DMS53 treated with DMSO at 0.1 percent for 48 hours (cell line): Measurements from ENCODE around the gene MTCL1.

Experiments
- DNase-seq: peaks from one replicate; lab custom pipeline; 2025; ENCODE audit not compliant: unreplicated experiment; lab: John Stamatoyannopoulos, UW

The MTCL1 gene

GRCh38 chr18:8766559-8767293 is 61.4 kb downstream of the MTCL1 start:
- no peak for DNase-seq

DNA sequence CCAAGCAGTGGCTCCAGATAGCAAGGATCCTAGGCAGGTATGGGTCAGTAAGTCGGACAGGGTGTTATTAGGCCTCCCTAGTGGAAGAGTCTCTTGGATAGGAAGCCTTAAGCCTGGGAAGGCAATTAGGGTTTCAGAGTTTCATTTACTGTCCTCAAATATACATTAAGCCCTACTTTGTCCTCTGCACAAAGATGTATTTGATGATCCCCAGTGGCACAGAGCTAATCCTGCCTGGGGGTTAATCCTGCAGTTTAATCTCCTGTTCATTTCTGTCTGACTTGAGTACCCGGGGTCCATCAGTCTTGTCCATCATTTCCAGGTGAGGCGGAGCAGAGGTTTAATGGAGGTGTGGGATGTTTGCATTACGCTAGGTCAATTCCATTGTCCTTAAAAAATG is 62.0 kb downstream of the MTCL1 start:
- DNase-seq, result no peak

DNA sequence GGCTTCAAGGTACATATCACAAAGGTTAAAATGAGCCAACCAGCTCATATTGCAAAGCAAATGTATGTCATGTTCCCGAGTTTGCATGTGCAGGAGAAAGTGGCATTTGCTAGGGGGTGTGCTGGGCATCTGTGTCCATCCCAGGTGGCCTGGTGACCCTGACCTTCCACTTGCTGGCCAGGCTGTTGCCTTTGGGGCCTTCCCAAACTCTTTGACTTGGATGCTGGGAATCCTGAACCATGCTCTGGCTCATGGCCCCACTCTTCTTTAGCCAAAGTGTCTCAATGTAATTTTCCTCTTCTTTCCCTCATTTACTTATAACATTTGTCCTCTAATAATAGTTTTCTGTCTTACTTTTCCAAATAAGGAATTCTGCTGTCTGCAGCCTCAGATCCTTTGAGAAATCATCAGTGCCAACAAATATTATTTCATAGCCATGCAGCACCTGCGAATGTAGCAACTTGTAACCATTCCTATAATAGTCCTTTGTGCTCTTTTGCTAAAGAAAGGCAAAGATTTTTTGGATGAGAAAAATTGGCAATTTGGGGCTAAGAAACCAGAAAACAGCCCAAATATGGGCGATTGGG is 64.2 kb downstream of the MTCL1 start:
- no peak for DNase-seq

GRCh38 chr18:8770657-8771056 is 65.3 kb downstream of the MTCL1 start:
- no peak for DNase-seq

GRCh38 chr18:8771930-8772329 is 66.6 kb downstream of the MTCL1 start:
- DNase-seq, result no peak

DNA sequence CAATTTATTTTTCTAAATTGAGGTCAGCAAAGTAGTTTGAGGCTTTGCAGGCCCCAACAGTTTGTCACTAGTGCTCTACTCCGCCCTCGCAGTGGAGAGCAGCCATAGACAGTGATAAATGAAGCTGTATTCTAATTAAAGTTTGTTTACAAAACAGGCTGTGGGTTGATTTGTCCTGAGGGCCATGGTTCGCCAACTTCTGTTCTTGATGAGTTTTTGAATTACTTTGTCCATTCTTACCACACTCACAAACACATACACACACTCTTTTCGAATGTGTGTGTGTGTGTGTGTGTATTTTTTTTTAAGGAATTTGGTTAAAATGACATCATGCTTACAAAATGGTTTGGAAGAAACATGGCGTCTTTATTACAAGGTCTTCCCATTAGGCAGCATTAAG is 68.6 kb downstream of the MTCL1 start:
- DNase-seq, result no peak

DNA sequence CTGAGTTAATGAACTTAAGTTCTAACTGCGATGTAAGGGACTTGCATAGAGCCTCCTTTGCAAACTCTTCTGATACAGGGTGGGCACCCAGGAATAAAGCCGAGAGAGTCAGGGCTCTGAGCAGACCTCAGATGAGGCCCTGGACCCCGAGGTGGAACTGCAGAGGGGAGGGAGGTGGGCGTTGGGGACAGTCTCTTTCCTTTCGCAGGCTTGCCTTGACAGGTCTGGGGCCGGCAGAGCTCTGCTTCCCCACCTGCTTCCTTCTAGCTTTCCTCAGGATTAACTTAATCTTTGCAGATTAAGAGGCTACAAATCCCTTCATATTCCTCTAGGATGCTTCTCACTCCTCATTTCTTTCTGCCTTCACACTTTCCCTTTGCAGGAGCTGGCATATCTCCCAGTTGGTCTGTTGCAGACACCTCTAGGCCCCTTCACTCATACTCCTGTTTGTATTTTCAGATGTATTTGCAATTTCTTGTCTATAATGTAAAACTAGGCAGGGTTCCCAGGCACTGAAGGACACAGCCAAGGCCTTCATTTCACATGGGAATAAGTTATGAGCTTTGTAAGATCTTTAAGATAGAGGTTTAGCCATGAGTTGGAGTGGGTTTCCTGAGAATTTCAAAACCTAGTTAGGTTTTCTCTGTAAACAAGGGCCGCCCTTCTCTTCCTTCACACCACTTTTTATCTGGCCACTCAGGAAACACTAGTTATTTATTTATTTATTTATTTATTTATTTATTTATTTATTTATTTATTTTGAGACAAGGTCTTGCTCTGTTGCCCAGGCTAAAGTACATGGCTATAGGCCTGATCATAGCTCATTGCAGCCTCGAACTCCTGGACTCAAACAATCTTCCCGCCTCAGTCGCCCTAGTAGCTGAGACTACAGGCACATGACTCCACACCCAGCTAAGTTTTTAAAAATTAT is 70.9 kb downstream of the MTCL1 start:
- DNase-seq, result no peak

- DNase-seq, result no peak
These were observed 72.5 kb downstream of the MTCL1 start for GRCh38 chr18:8777846-8778245.

DNA sequence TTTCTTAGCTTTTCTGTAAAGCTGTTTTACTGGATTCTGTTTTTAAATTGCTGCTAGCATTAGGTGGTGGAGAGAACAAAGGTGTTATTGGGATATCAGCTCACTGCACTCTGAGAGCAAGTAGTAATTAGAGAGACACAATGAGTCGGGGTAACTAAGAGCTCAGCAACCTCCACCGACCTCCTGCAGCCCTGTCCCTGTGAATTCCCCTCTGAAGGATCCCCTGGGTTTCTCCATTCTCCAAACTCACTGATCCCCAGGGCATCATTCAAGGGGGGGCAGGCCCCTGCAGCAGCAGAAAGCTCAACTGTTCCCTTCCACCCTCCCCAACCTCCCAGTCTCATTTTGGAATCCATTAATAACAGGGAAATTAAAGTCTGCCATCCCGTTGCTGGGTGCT is 73.0 kb downstream of the MTCL1 start:
- no peak for DNase-seq

- no peak for DNase-seq
These were observed 73.5 kb downstream of the MTCL1 start for GRCh38 chr18:8778824-8779223.

GRCh38 chr18:8779251-8779650 is 73.9 kb downstream of the MTCL1 start:
- DNase-seq, result no peak

GRCh38 chr18:8780227-8780626 is 74.9 kb downstream of the MTCL1 start:
- DNase-seq, result no peak

DNA sequence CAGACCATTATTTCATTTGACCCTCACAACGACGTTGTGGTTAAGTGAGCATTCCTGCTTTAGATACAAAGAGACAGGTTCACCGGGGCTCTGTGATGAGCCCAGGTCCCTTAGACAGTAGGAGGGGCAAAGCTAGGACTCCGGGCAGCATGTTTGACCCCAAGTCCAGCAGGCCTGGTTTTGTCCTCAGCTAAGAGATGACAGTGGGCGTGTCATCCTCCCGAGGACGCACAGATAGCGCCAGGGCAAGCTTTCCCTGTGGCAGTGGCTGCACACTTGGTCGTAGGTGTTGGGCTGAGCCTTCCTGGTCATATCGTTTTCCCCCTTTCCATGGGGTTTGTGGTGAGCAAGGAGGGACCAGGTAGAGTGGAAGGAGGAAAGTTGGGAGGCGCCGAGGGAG is 76.3 kb downstream of the MTCL1 start:
- DNase-seq, result no peak

DNA sequence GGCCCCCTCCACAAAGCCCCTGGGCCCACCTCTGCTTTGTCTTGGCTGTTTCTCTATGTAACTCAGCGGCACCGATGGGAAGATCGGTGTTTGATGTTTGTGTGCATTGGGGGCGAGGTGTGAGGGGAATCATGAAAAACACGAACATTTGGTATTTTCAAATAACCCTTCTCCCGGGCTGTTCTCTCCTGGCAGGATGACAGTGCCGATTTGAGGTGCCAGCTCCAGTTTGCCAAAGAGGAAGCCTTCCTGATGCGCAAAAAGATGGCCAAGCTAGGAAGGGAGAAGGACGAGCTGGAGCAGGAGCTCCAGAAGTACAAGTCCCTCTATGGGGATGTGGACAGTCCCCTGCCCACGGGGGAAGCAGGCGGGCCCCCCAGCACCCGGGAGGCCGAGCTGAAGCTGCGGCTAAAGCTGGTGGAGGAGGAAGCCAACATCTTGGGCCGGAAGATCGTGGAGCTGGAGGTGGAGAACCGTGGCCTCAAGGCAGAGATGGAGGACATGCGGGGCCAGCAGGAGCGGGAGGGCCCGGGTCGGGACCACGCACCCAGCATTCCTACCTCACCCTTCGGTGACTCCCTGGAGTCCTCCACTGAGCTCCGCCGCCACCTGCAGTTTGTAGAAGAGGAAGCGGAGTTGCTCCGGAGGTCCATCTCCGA is 78.1 kb downstream of the MTCL1 start:
- DNase-seq, result no peak

- no peak for DNase-seq
These were observed 78.7 kb downstream of the MTCL1 start for GRCh38 chr18:8783994-8784530.

GRCh38 chr18:8785261-8785660 is 79.9 kb downstream of the MTCL1 start:
- DNase-seq, result no peak

- DNase-seq, result no peak
These were observed 80.6 kb downstream of the MTCL1 start for GRCh38 chr18:8785855-8786482.

GRCh38 chr18:8786483-8787370 is 81.4 kb downstream of the MTCL1 start:
- no peak for DNase-seq

DNA sequence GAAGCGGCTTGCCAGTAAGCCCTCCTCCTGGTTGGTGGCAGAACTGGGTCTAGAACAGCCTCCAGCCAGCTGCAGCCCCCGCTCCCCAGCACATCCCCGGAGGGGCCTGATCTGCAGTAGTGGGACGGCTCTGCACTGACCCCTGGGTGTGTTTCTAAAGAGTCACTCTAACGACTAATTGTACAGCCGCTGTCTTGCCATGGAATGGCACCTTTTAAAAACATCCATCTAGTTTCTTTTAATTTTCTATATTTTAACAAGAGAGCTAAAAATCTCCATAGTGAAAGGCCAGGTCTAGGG is 82.0 kb downstream of the MTCL1 start:
- no peak for DNase-seq

DNA sequence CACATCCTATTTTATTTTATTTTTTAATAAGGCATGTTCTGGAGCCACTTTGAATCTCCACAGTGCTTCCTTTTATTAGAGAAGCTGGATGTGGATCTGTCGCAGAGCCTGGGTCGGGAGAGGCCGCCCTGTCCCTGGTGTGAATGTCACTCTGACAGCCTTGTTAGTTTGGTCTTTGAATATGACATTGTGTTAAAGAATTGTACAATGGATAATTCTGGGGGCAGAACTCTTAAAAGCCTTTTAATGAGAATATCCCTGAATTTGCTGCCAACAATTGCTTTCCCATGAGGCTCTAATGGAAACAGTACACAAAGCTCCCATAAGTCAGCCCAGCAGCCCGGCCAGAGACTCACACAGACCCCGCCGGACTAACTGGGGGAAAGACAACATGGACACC is 82.4 kb downstream of the MTCL1 start:
- DNase-seq, result no peak
